ENCODE measurements around the gene ATXN10. TPM values are rescaled to one million over a fixed set of nuclear protein-coding genes. Genes with fewer than 3 reads are reported as not detected.
"Not testable (repeated sequence)": the region's sequence is repeated elsewhere in the genome, so short reads cannot be mapped to it uniquely, and the experiment has no call there.

The ATXN10 gene
- total RNA-seq, 1 donor from 2014 or later, result 193 TPM

DNA sequence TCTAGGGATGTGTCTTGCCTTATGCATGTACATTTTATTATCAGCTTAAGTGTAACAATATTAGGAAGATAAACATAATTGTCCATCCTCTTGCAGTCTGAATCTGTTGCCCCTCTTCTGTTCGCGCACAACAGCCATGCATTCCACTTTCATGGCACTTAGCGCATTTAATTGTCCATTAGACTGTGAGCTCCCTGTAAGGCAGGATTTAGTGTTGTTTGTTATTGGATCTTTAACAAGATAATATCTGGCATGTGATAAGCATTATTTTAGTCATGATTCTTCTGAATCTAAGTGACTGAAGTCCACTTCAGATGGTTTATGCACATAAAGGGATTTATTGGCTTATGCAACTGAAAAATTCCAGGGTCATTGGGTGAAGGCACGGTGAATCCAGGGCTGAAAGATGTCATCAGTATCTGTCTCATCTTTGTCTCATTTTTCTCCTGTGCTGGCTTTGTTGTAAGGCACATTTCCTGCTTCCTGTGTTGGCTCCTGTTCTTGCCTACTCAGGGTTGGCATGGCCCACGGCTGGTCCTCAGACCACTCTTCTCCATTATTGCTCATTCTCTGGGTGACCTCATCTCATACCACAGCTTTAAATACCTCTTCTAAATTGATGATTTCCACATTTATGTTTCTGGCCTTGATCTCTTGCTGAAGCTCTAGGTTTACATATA lies 37.6 kb downstream of the ATXN10 start:
- DNase-seq (ENCODE audit: low spot score), result no peak

DNA sequence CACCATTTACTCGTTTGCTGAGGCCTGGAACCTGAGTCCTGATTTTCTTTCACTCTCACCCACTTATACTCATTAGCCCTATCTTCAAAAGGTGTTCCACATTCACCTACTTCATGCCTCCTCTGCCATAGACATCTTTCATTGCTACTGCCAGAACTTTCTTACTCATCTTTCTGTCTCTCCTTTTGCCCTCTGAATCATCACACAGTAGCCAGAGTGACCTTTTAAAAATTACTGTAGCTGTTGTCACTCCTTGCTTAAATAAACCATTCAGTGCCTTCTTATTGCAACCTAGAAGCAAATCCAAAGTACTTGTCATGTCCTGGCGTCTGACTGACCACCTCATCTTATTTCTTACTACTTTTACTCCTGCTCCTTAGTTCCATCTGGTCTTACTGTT lies 38.2 kb downstream of the ATXN10 start:
- DNase-seq (ENCODE audit: low spot score), result no peak

DNA sequence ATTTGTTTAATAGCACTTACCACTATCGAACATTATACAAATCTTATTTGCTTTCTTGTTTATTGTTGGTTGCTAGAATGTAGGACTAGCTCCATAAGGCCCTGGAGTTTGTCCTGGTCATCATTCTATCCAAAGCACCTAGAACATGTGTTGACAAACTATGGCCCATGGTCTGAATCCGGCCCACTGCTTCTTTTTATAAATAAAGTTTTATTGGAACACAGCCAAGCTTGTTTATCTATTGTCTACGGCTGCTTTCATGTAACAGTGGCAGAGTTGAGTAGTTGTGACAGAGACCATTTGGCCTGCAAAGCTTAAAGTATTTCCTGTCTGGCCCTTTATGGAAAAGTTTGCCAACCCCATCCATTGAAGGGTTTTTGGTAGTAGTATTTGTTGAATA lies 38.8 kb downstream of the ATXN10 start:
- DNase-seq (ENCODE audit: low spot score), result no peak

DNA sequence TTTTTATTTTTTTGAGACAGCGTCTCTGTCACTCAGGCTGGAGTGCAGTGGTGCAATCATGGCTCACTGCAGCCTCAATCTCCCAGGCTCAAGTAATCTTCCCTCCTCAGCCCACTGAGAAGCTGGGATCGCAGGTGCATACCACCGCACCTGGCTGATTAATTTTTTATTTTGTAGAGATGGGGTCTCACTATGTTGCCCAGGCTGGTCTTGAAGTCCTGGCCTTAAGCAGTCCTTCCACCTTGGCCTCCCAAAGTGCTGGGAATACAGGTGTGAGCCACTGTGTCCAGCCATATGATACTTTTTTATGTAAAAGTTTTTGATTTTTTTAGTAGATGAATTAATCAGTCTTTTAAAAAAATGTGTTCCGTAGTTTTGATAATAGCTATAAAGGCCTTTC lies 42.8 kb downstream of the ATXN10 start:
- DNase-seq (ENCODE audit: low spot score), result not testable (repeated sequence)

DNA sequence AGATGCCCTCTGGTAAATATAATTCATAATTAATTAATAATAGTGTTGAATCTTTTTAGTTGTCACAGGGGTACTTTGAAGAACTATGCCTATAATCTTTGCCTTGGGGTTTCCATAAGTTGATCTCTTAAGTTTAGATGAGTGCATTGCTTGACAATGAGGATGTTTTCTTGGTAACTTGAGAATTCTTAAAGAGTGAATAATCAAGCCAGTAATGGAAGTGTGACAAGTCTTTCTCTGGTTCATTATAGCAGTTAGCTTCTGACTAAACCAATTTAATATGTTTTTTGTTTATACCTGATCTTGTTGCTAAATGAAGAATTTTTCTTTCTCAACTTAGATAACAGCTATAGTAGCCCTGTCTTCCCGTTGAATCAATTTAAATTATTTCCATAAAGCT lies 46.2 kb downstream of the ATXN10 start:
- no peak for DNase-seq (ENCODE audit: low spot score)

DNA sequence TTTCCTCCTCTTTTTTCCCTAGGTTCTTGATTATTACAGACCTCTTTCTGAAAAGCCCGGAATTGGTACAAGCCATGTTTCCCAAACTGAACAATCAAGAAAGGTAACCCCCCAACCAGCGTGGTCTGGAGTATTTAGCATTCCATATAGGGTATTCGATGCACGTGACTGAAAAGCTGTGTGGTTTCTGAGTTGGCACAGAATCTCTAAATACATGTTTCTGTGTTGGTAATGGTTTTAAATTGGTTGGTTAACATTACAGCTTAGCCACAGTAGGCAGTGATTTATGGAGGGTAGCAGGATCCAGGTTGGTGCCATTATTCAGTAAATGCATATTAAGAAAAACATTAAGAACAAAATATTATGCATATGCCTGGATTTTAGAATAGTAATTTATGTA lies 46.8 kb downstream of the ATXN10 start:
- no peak for DNase-seq (ENCODE audit: low spot score)

DNA sequence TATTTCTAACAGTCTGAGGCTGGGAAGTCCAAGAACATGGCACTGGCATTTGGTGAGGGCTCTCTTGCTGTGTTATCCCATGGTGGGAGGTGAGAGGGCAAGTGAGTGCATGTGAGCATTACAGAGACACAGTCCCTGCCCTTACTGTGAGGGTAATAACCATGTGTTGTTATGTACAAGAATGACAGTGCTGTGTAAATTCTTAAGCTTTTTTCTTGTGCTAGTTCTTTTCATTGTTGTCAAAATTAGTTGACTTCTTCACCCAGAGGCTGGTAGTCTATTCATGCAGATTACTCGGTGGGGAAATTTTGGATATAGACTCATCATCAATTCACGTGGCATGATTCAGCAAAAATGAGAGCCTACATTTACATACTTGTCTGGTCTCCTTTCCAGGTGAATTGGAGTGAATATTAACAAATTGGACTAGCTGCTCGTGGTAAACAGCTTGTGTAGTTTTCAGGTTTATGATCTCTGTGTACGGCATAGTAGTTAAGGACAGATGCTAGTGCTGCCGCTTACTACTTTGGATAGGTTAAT lies 49.3 kb downstream of the ATXN10 start:
- DNase-seq (ENCODE audit: low spot score), result no peak

DNA sequence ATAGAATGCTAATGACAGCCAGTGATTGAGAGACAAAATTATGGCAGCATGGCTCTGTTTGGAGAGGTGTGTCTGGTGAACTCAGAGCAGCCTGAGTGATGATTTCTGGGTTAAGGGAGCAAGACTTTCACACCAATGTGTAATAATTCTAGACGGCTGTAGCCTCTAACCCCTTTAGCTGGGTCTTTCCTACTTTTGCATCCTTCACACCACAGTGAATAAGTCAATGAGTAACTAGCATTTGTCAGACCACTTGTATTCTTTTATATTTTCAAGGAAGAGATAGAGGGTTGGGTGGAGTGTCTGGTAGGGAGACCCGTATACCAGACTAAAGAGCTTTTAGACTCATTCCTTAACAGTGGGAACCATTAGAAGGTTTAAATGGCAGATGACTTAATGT lies 50.4 kb downstream of the ATXN10 start:
- no peak for DNase-seq (ENCODE audit: low spot score)

DNA sequence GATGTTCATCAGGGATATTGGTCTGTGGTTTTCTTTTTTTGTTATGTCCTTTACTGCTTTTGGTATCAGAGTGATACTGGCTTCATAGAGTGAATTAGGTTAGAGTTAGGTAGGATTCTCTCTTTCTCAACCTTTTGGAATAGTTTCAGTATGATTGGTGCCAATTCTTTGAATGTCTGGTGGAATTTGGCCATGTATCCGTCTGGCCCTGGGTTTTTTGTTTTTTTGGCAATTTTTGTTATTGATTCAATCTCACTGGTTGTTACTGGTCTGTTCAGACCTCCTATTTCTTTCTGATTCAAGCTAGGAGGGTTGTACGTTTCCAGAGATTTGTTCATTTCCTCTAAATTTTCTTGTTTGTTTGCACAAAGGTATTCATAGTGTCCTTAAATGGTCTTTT lies 54.4 kb downstream of the ATXN10 start:
- DNase-seq (ENCODE audit: low spot score), result no peak

DNA sequence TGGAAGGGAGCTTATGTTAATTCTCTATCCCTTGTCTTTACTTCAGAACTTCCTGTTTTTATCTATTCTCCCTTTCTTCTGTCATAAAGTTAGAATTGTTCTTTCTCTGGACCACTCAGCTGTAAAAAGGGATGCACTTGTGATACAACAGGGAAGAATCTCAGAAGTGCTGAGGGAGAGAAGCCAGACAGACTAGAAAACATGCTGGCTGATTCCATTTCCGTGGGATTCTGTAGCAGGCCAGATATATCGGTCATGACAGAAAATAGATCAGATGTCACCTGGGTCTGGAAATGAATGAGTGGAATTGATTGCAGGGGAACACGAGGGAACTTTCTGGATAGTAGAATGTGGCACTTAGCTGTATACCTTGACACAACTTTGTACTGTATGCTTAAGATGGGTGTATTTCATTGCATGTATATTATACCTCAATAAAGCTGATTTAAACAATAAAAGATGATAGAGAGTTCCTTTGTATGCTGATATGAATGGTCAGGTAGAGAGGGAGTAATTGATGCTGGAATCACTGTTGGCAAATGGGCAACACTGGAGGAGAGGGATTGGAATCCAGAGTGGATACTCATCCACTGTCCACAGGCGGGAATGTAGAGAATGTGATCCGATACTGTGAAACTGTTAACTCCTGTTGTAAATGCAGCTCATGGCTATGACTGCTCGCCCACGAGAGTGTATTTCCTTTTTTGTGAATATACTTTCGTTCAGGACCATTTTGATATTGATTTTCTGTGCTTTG lies 59.6 kb downstream of the ATXN10 start:
- no peak for DNase-seq (ENCODE audit: low spot score)

DNA sequence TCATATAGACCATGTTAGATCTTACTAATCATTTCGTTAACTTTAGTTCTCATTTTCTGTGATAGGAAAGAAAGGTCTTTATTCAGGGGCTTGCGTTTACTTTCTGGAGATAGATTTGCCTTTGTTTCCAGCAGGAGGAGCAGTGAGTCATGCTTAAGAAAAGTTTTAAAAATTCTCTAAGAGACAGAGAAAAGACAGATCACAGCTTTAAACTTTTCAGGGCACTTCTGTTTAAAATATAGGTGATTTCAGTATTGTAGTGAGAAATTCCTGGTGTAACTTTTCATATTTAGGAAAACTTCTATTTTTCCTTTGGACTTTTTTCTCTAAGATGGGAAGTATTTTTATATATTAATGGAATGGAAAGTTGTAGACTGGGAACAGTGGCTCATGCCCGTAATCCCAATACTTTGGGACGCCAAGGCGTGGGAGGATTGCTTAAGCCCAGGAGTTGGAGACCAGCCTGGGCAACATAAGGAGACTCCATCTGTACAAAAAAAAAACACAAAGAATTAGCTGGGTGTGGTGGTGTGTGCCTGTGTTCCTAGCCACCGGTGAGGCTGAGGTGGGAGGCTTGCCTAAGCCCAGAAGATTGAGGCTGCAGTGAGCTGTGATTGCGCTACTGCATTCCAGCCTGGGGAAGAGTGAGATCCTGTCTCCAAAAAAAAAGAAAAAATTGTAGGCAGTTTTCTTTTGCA lies 60.3 kb downstream of the ATXN10 start:
- no peak for DNase-seq (ENCODE audit: low spot score)

DNA sequence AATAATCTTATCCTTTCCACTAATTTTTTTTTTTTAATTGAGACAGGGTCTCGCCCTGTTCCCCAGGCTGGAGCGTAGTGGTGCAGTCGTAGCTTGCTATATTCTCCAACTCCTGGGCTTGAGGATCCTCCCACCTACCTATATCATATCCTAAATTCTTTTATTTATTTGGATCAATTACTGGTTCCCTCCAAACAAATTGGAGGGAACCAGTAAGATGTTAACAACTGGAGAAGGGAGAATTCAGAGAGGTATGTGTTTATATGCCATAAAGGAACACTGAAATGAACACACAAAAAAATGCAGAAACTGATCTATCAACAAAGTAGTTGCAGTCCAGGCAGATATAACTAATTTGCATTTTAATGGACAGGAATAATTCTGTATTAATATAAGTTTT lies 63.6 kb downstream of the ATXN10 start:
- DNase-seq (ENCODE audit: low spot score), result no peak

DNA sequence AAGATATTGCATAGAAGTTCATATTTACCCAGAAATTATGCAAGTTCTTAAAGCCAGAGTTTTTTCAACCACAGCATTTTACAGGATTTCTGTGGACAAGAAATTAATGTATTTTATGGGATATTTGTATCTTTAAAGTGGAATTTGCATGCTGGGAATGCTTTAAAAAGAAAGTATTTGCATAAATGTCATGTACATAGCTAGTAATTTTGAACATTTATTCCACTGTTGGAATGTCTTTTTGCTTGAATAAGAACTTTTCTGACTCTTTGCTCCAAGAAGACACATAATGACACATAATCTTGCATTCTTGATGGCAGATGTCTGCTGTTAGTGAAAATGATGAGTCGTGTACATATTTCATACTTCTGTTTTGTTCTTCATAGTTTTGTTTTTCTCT lies 66.6 kb downstream of the ATXN10 start:
- DNase-seq (ENCODE audit: low spot score), result no peak

DNA sequence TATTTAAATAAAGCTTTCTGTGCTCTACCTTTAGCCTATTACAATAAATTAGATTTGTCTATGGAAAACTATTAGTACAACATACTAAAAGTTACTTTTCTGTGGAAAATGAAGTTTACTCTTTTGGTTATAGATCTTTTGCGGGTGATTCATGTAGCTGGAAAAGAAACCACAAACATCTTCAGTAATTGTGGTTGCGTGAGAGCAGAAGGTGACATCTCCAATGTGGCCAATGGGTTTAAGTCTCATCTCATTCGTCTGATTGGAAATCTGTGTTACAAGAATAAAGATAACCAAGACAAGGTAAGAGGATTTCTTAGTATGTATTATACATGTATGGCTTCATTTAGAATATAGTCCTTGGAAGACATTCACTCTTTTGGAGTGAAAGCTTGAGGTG lies 68.6 kb downstream of the ATXN10 start:
- DNase-seq (ENCODE audit: low spot score), result no peak

DNA sequence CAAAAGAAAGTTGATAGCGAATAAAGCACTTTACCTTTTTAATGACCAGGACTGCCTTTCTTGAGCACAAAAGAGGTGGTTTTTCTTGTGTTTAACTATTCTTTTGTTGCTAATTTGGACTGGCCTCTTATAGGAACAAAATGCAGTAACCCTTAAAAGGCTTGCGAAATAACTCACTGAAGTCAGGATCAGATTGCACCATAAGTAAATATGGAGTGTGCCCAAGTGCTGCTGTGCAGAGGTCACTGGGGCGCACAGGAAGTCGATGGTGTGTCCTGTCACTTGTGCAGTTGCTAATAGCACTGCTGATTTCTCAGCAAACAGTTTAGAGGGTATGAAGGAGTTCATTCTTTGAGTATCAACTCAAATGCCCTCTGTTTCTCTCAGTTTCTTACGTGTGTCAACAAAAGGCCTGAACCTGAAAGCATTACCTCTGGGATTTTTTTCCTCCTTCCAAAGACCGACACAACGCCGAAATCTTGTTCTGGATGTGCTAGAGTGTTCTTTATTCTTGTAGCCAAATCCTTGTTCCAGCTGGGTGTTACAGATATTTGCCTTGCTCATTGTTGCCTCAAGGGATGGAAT lies 71.3 kb downstream of the ATXN10 start:
- peak; percentile 59 for DNase-seq (ENCODE audit: low spot score)

DNA sequence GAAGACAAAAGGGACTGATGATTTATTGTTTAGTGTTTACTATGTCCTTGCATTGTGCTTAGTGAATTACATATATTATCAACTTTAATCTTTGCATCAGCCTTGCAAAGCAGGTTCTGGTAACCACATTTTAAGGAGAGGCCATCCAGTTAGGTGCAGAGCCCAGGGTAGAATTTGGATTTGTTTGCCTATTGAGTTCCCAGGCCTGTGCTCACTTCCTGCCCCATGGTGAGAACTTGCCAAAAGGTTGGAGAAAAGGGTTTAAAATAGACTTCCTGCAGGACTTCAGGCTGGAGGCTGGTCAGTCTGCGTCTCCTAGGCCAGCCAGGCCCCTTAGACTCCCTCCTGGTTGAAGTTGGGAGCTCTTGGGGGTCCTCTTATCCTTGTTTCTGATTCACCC lies 72.1 kb downstream of the ATXN10 start:
- DNase-seq (ENCODE audit: low spot score), result peak; percentile 60

DNA sequence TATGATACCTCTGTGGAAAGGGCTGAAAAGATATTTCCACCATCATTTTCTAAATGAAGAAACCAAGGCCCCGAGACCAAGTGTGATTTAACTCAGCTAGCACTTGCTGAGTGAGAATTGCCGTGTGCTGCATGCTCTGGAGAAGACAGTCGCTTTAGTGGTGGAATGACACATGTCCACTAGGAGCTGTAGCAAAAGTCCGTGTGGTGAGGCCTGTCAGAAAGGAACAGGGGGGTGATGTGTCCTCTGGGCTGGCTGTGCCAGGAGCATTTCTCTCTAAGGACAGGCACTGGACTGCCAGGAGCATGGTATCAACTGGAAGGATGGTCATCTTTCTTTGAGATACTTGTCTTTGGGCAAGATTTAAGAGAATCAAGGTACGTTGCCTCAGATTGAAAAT lies 72.8 kb downstream of the ATXN10 start:
- no peak for DNase-seq (ENCODE audit: low spot score)

DNA sequence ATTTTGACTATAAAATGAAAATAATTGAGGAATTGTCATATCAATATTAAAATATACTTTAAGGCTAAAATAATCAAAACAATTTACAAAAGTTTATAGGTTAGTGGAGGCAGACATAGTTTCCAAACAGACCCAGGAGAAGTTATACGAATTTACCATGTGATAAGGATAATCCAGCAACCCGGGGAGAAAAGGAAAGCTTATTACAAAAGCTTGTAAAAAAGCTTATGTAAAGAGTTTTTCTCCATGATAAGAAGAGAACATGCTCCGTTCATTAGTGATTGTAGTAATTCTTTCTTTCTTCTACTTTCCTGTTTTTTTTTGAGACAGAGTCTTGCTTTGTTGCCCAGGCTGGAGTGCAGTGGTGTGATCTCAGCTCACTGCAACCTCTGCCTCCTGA lies 79.0 kb downstream of the ATXN10 start:
- no peak for DNase-seq (ENCODE audit: low spot score)

DNA sequence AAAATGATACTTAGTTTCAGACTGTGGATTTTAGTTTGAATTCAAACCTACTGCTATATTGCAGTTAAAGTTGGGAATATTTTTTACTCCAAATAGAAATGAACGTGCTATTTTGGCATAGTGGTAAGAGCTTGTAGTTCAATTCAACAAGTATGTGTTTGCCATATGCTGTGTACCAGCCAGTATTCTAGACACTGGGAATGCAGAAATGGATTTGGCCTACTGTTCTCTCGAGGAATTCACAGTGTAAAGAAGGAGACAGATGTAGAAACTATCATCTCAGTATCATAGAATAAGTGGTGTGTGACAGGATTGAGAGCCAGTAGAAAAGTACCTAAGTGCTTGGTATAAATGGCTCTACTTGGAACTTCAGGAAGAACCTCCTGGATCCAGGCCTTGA lies 80.4 kb downstream of the ATXN10 start:
- no peak for DNase-seq (ENCODE audit: low spot score)

DNA sequence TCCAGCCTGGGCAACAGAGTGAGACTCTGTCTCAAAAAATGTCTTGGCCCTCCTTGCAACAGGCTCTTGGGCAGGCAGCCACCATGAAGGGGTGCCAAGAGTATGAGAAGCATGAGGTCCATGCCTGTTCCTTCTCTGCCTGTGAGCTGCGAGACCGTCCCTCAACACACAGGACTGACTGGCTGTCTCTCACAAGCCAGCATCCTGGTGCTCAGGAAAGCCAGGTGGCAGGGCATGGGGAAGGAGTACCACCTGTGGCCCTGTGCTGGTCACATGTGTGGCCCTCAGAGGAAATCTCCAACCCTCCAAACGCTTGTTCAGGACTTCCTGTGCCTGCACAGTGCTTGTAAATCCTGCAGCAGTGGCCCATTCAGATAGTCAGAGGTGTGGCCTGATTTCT lies 83.2 kb downstream of the ATXN10 start:
- DNase-seq (ENCODE audit: low spot score), result no peak

DNA sequence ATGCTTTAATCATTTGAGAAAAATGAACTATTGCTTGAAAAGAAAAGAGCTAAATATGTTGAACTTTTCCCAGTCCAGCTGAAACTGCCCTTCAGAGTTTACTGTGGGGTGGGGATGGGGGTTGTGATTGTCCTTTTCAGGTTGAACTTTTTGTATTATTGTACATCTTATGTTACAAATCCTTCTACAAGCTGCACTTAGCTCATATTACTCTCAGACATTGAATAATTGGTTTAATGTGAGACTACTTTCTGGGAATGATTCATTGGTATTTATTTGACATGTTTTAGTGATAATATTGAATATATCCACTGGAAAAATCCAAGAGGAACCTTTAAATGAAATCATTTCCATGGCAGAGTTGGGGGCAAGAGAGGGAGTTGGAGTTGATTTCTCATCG lies 84.9 kb downstream of the ATXN10 start:
- DNase-seq (ENCODE audit: low spot score), result no peak

DNA sequence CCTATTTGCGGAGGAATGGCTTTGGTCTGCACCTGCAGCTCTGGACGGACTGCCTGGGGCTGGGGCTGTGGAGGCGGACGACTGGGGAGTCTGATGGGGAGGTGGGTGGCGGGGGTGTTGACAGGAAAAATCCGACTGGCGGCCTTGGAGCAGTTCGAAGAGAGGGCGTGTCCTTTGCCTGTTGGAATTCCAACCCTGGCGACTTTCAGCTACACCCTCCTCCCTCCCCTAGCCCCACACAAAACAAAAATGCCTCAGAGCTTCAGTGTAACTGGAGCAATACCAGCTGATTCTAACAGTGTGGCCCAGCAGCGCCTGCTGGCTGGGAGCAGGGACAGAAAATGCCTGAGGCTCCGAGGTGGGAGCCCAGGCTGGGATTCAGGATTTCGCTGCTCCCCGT lies 85.4 kb downstream of the ATXN10 start:
- no peak for DNase-seq (ENCODE audit: low spot score)
